Panc1 (cell line): ENCODE results near the gene BCAS3. TPM values are rescaled to one million over a fixed set of nuclear protein-coding genes. Genes with fewer than 3 reads are reported as not detected.
"Not testable (repeated sequence)": the region's sequence is repeated elsewhere in the genome, so short reads cannot be mapped to it uniquely, and the experiment has no call there.

ENCODE experiments used
- ATAC-seq: fragments of 200-7000 bp; cut with Tn5 transposase; 2 replicates; pipeline ENCODE4 v1.9.1; 2020; ENCODE audit warnings: mild to moderate bottlenecking, moderate library complexity
- BruUV-seq: library from RNA; stranded (reverse); fragments of 400-500 nt; replicated peaks from 2 replicates; lab custom pipeline; 2021; lab: Mats Ljungman, UMichigan
- CTCF ChIA-PET: fragments of 300-600 bp; sonication (Branson Sonifier 250); formaldehyde crosslinking; loops from one replicate; lab custom pipeline; 2022; ENCODE audit warnings: antibody characterized with exemption; lab: Charles Lee
- POLR2A ChIA-PET: fragments of 300-600 bp; sonication (Branson Sonifier 250); formaldehyde crosslinking; loops from one replicate; lab custom pipeline; 2022; ENCODE audit warnings: antibody characterized with exemption; lab: Charles Lee
- DNase-seq: peaks from one replicate; pipeline ENCODE4 v3.0.0-alpha.2; 2010; ENCODE audit warnings: low read depth, low spot score
- H3K27ac ChIP-seq: 2 replicates; pipeline ENCODE4 v1.5.1; 2011; ENCODE audit warnings: mild to moderate bottlenecking, low read length, inconsistent platforms
- H3K27me3 ChIP-seq: fragments of 200-500 bp; sonication (Bioruptor generic); 2 replicates; pipeline ENCODE4 v1.6.0; 2014; ENCODE audit warnings: low read length, inconsistent platforms; ENCODE audit not compliant: control insufficient read depth, insufficient read depth
- H3K36me3 ChIP-seq: fragments of 200-500 bp; sonication (Bioruptor generic); 2 replicates; pipeline ENCODE4 v1.5.1; 2014; ENCODE audit warnings: inconsistent platforms, mild to moderate bottlenecking, low read length, moderate library complexity; ENCODE audit not compliant: control insufficient read depth, insufficient read depth
- H3K4me1 ChIP-seq: 2 replicates; pipeline ENCODE4 v1.5.1; 2011; ENCODE audit warnings: inconsistent platforms, mild to moderate bottlenecking, low read length, moderate library complexity; ENCODE audit not compliant: control insufficient read depth, insufficient read depth
- H3K4me3 ChIP-seq, 2 experiments: 2 replicates each; pipeline ENCODE4 v1.5.1; 2011 to 2012; ENCODE audit warnings: low read depth in 2 of 2, low read length in 2 of 2, mild to moderate bottlenecking in 2 of 2, inconsistent platforms in 1 of 2, moderate library complexity in 1 of 2
- H3K9me3 ChIP-seq: fragments of 200-500 bp; sonication (Bioruptor generic); 2 replicates; pipeline ENCODE4 v1.5.1; 2014; ENCODE audit warnings: low read depth, mild to moderate bottlenecking, inconsistent platforms, low read length, moderate library complexity; ENCODE audit not compliant: control insufficient read depth, insufficient read depth
- POLR2AphosphoS5 ChIP-seq: IDR thresholded peaks from 2 replicates; pipeline ENCODE4 v1.6.1; 2012; ENCODE audit warnings: mild to moderate bottlenecking, low read depth, low read length, moderate library complexity
- SIN3A ChIP-seq: IDR thresholded peaks from 2 replicates; pipeline ENCODE4 v1.6.1; 2012; ENCODE audit warnings: low read depth, mild to moderate bottlenecking, low read length, moderate library complexity, borderline replicate concordance; ENCODE audit not compliant: insufficient read depth
- TCF7L2 ChIP-seq: IDR thresholded peaks from 2 replicates; pipeline ENCODE4 v1.6.1; 2011; ENCODE audit warnings: mild to moderate bottlenecking, low read depth, low read length, inconsistent platforms
- in situ Hi-C: cut with HindIII; loops from 2 replicates; pipeline ENCODE4 v1.10.0; 2016; ENCODE audit warnings: low sequenced_read_pairs, low pct_unique_long_range_greater_than_20kb
- intact Hi-C: fragments of 100-400 bp; cut with micrococcal nuclease; formaldehyde crosslinking; loops from one replicate; pipeline ENCODE4 v1.10.0; 2022; ENCODE audit not compliant: unreplicated experiment
- total RNA-seq: library from RNA; stranded (reverse); gene quantifications from one replicate; pipeline ENCODE4 v1.2.1, GENCODE V29; 2021; ENCODE audit not compliant: unreplicated experiment
- TF ChIP-seq, protein P1 (sequence below), 2 experiments: IDR thresholded peaks; 2 replicates each; pipeline ENCODE4 v1.6.1; 2011 to 2012; ENCODE audit warnings: low read depth in 2 of 2, control low read depth in 1 of 2, low read length in 1 of 2, mild to moderate bottlenecking in 1 of 2, moderate library complexity in 1 of 2; ENCODE audit not compliant: insufficient read depth in 1 of 2
- TF ChIP-seq, protein P2 (sequence below): fragments of 450-650 bp; IDR thresholded peaks from 2 replicates; pipeline ENCODE4 v1.5.1; 2017; ENCODE audit warnings: mild to moderate bottlenecking

BCAS3 gene
- total RNA-seq, 1 experiment from 2014 or later, result 9.3 TPM

DNA sequence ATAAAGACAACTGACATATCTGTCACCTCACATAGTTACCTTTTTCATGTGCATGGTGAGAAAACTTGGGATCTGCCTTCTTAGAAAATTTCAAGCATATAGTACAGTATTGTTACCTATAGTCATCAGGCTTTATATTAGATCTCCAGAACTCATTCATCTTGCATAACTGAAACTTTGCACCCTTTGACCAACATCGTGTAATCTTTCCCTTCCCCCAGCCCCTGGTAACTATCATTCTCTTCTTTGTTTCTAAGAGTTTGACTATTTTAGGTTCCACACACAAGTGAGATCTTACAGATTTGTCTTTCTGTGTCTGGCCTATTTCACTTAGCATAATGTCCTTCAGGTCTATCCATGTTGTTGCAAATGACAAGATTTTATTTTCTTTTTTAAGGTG lies 751.6 kb downstream of the BCAS3 start:
- intact Hi-C loops, result no loop called here
- TF ChIP-seq, protein P1, sequence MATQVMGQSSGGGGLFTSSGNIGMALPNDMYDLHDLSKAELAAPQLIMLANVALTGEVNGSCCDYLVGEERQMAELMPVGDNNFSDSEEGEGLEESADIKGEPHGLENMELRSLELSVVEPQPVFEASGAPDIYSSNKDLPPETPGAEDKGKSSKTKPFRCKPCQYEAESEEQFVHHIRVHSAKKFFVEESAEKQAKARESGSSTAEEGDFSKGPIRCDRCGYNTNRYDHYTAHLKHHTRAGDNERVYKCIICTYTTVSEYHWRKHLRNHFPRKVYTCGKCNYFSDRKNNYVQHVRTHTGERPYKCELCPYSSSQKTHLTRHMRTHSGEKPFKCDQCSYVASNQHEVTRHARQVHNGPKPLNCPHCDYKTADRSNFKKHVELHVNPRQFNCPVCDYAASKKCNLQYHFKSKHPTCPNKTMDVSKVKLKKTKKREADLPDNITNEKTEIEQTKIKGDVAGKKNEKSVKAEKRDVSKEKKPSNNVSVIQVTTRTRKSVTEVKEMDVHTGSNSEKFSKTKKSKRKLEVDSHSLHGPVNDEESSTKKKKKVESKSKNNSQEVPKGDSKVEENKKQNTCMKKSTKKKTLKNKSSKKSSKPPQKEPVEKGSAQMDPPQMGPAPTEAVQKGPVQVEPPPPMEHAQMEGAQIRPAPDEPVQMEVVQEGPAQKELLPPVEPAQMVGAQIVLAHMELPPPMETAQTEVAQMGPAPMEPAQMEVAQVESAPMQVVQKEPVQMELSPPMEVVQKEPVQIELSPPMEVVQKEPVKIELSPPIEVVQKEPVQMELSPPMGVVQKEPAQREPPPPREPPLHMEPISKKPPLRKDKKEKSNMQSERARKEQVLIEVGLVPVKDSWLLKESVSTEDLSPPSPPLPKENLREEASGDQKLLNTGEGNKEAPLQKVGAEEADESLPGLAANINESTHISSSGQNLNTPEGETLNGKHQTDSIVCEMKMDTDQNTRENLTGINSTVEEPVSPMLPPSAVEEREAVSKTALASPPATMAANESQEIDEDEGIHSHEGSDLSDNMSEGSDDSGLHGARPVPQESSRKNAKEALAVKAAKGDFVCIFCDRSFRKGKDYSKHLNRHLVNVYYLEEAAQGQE (IDR thresholded peaks at IDR 0.05; ENCODE audit: insufficient read depth in 1 of 2, low read depth in 2 of 2, low read length in 1 of 2), result no peak
- TF ChIP-seq POLR2AphosphoS5, result no peak
- TF ChIP-seq TCF7L2, result no peak
- TF ChIP-seq SIN3A, result no peak
- TF ChIP-seq, protein P2, sequence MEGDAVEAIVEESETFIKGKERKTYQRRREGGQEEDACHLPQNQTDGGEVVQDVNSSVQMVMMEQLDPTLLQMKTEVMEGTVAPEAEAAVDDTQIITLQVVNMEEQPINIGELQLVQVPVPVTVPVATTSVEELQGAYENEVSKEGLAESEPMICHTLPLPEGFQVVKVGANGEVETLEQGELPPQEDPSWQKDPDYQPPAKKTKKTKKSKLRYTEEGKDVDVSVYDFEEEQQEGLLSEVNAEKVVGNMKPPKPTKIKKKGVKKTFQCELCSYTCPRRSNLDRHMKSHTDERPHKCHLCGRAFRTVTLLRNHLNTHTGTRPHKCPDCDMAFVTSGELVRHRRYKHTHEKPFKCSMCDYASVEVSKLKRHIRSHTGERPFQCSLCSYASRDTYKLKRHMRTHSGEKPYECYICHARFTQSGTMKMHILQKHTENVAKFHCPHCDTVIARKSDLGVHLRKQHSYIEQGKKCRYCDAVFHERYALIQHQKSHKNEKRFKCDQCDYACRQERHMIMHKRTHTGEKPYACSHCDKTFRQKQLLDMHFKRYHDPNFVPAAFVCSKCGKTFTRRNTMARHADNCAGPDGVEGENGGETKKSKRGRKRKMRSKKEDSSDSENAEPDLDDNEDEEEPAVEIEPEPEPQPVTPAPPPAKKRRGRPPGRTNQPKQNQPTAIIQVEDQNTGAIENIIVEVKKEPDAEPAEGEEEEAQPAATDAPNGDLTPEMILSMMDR, result no peak
- H3K4me3 ChIP-seq, result no peak overlapping the region
- no peak overlapping the region for H3K27ac ChIP-seq
- in situ Hi-C loops, result no loop called here
- no peaks in the 10 kb centered on the region for H3K9me3 ChIP-seq
- no peaks in the 10 kb centered on the region for H3K27me3 ChIP-seq
- H3K36me3 ChIP-seq, result no peaks in the 10 kb centered on the region
- H3K4me1 ChIP-seq, result peaks cover 3% of the 10 kb centered on the region; the same call in 1 of the 2 replicates
- BruUV-seq, result no TSS peak
- no peak for DNase-seq
- ChIA-PET POLR2A (no interaction called here), CTCF (no interaction called here)
- no peak for ATAC-seq

DNA sequence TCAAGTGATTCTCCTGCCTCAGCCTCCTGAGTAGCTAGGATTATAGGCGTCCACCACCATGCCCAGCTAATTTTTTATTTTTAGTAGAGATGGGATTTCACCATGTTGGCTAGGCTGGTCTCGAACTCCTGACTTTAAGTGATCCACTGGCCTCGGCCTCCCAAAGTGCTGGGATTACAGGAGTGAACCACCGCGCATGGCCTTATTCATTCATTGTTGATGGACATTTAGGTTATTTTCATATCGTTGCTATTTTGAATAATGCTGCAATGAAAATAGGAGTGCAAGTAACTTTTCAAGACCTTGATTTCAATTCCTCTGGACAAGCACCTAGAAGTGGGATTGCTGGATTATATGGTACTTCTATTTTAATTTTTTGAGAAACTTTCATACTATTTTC lies 752.2 kb downstream of the BCAS3 start:
- CTCF ChIA-PET, intact Hi-C loops: not testable (repeated sequence)

GRCh38 chr17:61431594-61432311 lies 754.1 kb downstream of the BCAS3 start:
- ChIA-PET POLR2A (no interaction called here), CTCF (interaction anchor here (0.6 kb wide), 1 partner anchor 205 kb away, joined by 3 read pairs; no protein-coding TSS in a partner anchor)
- Histone ChIP-seq H3K9me3 (no peaks in the 10 kb centered on the region), H3K4me3 (no peak overlapping the region), H3K36me3 (no peaks in the 10 kb centered on the region), H3K27me3 (no peaks in the 10 kb centered on the region), H3K4me1 (peaks cover 3% of the 10 kb centered on the region; the same call in 1 of the 2 replicates), H3K27ac (no peak overlapping the region; the same call in 1 of the 2 replicates)
- BruUV-seq, result no TSS peak
- DNase-seq (no peak), ATAC-seq (peak; percentile 78)
- in situ Hi-C loops, result no loop called here
- intact Hi-C loops, result no loop called here
- TF ChIP-seq, protein P2, result no peak
- no peak for TF ChIP-seq POLR2AphosphoS5
- TF ChIP-seq, protein P1 (IDR thresholded peaks at IDR 0.05; ENCODE audit: insufficient read depth in 1 of 2, low read depth in 2 of 2, low read length in 1 of 2), result no peak
- TF ChIP-seq SIN3A, result no peak
- TF ChIP-seq TCF7L2, result no peak

More for the DNA sequence above, 752.2 kb downstream of the BCAS3 start:
- in situ Hi-C loops, DNase-seq, H3K27ac ChIP-seq, H3K4me1 ChIP-seq, H3K36me3 ChIP-seq, BruUV-seq, POLR2A ChIA-PET, H3K27me3 ChIP-seq, ATAC-seq, H3K9me3 ChIP-seq, H3K4me3 ChIP-seq: not testable (repeated sequence)
